ENCODE measurements around the gene LILRA5.
"Not testable (repeated sequence)": the region's sequence is repeated elsewhere in the genome, so short reads cannot be mapped to it uniquely, and the experiment has no call there.

Gene LILRA5

DNA sequence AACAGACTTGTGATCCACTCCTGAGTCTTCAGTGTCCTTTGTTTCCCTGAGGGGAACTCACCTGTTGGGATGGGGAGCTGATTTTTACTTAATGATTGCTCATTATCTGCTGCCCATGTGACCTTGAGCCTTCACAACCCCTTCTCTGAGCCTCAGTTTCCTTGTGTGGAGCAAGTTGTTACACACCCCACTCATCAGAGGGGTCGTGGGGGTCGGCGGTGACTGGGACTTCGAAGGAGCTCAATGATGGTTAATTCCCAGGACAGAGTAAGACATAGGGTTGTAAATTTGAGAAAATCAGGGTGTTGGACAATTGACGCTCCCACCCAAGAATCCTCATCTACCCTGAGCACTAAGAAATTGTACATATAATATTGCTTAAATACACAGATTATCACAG lies 13.5 kb downstream of the LILRA5 start:
- no peak for DNase-seq

DNA sequence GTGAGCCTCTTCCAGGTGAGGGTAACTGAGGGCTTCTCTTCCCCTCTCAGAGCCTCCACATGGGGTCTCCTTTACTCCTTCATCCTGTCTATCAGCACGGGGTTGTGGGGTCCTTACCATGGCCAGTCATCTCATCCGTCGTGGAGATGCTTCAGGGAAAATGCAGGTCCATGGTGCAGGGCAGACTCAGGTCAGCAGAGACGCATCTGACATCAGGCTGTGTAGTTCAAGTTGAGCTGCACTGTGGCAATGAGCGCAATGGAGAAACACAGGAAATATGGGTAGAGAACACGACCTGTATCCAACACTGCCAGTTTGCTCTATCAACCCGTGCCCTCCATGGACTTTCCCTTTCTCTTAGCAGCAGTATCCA lies 13.9 kb downstream of the LILRA5 start:
- DNase-seq = no peak

DNA sequence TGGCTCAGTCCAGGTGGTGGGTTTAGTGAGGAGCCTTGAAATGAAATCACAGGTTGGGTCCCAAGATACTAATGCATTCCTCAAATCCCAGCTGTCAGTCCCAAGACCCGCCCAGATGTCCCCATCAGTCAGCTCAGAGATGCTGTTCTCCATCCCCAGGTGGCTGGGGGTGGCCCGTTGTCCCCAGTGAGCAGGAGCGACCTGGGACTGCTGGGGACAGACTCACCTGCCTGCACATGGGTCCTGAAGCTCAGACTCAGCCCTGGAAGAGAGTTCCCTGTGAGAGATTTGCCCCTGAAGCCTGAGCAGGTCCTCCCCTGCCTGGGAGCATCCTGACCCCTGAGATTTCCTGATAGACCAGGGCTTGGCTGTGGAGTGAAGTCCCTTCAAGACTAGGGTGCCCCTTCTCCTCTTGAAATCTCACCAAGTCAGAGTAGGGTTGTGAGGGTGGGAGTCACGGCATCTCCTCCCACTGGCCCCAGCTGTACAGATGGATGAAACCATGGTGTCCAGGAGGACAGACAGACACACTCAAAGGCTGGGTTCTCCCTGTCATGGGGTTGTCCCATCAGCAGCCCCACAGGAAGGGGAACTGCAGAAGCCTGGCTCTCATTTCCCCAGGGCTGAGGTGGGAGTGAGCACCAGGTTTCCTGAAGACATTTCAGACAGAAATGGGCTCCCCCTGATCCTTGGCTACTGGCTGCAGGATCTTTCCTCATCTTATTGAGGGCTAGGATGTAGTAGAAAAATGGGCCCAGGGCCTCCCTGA lies 14.4 kb downstream of the LILRA5 start:
- no peak for DNase-seq

DNA sequence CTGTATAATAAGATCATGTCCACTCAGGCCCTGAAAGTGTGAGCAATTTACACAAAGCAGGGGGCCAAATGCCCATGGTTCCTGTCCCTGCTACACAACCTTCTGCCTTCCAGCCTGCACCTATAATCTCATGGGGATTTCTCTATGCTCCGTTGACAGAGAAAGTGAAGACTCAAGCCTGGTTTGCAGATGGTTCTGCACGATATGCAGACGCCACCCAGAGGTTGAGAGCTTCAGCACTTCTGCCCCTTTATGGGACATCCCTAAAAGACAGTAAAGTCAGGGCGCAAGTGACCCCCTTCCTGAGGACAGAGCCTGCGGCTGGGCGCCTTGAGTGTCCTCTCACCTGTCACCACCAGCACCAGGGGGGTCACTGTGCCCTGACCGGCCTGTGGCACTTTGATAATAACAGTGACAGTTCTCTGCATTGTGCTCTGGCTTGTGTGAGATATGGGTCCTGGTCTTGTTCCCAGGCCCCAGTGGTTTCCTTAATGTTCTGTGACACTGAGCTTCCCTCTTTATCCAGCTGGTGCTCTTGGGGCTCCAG lies 15.1 kb downstream of the LILRA5 start:
- no peak for DNase-seq

DNA sequence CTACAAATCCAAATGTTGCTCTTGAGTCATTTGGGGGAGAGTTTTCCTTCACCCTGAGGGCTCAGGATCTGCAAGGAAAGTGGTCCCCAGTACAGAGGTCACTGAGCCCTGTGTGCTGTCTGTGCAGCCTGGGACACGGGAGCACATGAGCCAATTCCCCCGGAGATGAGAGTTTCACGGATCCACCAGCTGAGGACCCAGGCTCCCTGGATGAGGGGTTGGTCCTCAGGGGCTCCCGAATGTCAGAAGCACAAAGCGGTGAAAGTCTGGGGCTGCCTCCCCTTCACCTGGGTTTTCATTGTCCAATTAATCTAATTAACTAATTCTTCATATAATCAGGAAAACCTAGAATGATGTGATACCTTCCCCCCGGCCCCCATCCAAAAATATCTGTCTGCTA lies 18.4 kb downstream of the LILRA5 start:
- no peak for DNase-seq

DNA sequence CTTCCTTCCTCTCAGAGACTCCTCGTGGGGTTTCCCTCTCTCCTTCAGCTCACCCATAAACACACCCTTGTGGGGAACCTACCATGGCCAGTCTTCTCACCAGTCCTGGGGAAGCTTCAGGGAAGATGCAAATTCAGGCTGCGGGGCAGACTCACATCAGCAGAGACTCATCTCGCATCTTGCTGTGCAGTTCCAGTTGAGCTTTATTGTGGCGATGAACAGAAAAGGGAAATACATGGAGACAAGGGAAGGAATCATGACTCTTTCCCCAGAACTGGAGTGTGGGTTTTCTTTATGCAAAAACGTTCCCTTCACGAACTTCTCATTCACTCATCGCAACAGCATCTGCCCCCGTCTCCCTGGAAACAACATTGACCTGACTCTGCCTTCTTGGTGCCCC lies 23.8 kb downstream of the LILRA5 start:
- DNase-seq = not testable (repeated sequence)

DNA sequence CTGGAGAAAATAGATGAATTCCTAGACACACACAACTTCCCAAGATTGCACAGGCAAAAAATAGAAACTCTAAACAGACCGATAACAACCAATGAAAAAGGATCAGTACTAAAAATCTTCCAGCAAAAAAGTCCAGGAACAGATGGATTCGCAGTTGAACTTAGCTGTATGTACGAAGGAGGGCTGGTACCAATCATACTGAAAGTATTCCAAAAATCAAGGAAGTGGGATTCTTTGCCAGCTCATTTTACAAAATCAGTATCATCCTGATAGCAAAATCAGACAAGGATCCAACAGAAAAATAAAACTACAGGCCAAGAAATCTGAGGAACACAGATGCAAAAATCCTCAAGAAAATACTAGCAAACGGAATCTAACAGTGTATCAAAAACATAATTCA lies 25.5 kb downstream of the LILRA5 start:
- DNase-seq = no peak

DNA sequence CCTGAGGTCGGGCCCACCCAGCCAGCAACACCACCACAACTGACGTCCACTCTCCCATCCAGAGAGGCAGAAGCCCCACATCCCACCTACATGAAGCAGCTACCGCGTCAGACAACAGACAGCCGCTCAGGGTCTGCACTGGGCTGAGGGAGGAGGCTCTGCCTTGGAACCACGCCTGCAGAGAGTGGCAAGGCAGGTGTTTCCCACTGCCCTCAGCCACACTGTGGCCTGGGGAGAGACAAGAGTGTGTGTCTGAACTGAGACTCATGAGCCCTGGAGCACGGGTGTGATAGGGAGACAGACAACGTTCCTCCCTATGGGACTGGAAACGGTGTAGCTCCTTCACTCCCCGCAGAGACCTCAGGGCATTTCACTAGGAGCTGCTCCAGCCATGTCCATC lies 26.7 kb downstream of the LILRA5 start:
- not testable (repeated sequence) for DNase-seq

DNA sequence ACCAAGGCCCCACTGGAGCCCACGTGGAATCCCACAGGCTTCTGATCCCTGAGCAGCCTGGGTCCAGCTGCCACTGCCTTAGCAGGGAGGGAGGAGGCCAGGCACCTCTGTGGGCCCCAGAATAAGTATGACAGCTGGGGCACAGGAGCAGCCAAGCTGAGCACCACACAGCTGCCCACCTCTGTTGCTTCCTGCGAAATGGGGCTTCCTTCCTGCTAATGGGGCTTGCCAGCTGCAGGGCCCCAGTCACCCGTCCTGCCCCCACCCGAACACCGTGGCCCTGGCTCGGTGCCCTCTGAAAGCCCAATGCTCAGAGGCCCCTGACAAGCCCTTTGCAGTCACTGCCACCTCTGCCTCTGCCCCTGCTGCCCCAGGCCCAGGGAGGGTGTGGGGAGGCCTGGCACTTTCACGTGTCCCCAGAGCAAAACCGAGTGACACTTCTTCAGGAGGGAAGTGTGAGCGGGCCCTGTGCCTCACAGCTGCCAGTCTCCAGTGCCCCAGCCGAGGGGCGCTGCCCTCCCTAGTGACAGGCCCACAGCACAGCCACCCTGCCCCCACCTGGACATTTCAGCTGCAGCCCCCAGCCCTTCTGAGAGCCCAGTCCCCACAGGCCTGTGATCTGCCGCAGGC lies 27.4 kb downstream of the LILRA5 start:
- DNase-seq = not testable (repeated sequence)

DNA sequence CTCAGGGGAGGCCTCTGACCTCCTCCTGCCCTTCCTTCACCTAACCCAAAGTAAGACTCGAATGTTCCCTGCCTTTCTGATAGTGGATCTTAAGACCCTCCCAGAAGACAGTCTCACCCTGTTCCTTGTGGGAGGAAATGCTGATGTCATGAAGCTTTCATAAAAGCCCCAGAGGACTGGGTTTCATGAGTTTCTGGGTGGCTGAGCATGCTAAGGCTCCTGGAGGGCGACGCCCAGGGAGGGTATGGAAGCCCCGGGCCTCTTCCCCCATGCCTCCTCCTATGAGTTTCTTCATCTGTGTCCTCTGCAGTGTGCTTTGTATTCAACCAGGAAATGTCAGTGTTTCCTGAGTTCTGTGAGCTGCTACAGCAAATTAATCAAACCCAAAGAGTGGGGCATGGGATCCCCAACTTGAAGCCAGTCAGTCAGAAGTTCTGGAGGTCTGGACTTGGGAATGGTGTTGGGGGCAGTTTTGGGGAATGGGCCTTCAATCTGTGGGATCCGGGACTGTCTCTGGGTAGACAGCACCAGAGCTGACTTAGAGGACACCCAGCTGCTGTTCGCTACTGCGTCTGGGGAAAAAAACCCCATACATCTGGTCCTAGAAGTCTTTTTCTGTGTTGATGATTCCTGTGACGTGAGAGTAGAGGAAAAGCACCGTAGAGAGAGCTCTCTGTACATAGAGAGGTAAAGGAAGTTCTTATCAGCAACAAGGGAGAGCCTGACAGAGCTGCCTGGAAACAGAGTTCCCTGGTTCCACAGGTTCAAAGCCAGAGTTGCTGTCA lies 30.1 kb downstream of the LILRA5 start:
- DNase-seq = no peak

DNA sequence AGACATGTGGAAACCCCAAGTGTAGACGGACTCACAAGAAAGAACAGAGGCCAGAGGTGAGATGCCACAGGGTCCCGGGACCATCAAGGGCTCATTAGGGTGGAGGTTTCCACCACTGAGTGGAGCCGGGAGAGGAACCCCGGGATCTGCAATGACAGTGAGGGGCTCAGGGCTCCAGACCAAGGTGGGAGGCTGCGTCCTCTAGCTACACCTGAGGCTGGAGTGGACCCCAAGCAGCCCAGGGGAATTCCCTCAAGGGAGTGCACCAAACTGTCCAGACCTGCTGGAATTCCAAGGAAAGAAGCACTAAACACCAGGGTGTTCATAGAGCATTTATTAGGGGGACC lies 31.3 kb downstream of the LILRA5 start:
- not testable (repeated sequence) for DNase-seq

DNA sequence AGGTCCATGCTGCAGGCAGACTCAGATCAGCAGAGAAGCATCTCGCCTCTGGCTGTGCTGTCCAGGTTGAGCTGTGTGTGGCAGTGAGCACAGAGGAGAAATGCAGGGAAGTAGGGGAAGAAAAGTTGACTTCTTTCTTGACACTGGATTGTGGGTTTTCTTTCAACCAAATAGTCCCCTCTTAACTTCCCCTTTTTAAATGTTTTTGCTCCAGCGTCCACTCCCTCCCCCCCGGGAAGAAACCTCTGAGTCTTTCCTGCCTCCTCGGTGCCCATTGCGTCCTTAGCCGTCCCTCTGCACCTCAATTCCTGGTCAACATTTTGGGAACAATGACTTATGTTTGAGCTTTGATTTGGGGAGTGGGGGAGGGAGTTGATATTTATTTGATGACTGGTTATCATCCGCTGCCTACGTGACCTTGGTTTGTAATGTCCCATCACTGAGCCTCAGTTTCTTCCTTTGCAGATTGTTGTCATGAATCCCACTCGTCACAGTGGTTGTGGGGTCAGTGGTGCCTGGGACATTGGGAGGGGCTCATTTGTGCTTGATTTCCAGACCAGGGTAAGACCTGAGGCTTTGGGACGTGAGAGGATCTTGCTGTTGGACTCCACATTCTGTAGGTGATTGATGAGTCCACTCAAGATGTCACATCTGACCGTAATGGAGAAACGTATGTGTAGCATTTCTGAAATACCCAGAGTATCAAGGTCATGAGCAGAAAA lies 31.8 kb downstream of the LILRA5 start, which contains the start of gene LILRB2:
TSS of gene LILRB2 (minus strand) at position 104 of the 722 bp plus-strand sequence. CDS start 614 bp downstream, outside the sequence.
- DNase-seq = no peak

DNA sequence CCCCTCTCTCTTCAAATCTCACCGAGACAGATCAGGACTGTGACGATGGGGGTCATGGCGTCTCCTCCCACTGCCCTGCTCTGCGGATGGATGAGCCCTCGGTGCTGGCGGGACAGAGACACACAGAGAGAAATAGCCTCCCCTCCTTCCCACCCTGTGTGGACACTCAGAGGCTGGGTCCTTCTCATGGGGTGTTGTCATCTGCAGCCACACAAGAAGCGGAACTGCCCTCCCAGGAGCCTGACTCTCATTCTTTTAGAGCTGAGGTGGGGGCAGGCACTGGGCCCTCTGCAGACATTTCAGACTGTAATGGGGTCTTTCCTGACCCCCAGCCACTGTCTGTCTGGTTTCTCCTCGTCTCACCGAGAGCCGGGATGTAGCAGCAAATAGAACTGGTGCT lies 32.5 kb downstream of the LILRA5 start:
- not testable (repeated sequence) for DNase-seq

DNA sequence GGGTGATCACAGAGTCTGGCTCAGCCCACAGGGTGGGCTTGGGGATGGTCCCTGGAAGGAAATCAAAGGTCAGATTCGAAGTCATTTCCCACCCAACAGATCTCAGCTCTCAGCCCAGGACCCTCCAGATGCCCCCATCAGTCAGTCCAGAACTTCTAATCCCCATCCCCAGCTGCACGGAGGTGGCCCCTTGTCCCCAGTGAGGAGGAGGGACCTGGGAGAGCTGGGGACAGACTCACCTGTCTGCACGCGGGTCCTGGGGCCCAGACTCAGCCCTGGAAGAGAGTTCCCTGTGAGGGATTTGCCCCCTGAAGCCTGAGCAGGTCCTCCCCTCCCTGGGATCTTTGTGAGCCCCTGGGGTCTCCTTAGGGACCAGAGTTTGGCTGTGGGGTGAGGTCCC lies 32.9 kb downstream of the LILRA5 start:
- DNase-seq = not testable (repeated sequence)

DNA sequence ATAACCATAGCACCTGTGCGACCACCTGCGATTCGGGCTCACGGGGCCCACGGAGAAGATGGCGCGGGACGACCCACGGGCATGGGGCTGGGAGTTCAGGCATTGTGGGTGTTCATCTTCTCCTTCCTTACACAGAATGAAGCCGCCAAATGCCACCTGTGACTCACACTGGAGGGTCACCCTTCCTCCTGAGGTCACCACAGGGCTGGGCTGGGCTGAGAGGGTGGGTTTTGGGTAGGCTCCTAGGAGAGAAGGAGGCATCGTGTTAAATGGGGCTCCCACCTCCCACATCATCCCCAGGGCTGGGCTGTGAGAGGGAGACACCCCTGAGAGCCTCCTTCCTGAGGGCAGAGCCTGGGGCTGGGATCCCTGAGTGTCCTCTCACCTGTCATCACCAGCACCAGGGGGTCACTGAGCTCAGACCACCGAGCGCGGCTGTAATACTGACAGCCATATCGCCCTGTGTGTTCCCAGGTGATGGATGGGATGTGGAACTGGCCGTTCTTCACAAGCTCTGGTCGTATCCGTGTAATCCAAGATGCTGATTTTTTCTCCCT lies 33.5 kb downstream of the LILRA5 start:
- no peak for DNase-seq

DNA sequence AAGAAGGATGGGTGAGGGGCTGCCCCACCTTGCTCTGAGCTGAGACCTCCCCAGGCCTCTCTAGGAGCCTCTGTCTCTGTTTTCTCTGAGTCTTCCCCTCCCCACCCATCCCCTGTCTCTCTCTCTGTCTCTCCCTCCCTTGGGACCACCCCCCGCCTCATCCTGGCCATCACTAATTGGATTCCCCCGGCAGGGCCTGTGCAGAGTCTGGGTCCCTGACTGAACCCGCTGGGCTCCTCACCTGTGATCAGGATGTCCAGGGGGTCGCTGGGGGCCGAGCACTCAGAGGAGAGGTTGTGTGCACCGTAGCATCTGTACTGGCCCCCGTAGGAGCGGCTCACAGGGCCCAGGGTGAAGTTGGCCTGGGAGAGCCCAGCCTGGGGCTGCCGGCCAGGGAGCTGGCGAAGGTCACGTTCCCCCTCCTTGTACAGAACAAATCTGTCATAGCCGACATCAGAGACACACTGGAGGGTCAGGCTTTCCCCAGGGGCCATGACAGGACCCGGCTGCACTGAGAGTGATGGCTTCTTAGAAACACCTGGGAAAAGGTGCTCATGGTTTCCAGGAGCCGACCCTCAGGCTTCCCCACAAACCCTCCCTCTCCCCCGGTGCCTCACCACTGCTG lies 34.3 kb downstream of the LILRA5 start:
- not testable (repeated sequence) for DNase-seq

DNA sequence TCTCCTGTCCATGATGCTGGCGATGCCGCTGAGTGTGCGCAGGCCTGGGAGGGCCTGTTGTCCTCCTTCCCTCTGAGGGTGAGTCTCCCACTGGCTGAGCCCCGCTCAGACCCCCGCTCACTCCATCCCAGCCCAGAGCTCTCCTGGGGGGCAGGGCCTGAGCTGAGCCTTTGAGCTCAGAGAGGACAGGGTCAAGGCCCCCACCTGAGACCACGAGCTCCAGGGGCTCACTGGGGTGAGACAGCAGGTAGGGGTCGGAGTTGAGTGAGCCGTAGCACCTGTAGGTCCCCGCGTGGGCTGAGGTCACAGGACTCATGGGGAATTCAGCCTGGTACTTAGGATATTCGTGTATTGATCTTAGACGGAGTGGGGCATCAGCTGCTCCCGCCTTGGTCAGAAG lies 34.9 kb downstream of the LILRA5 start:
- not testable (repeated sequence) for DNase-seq

DNA sequence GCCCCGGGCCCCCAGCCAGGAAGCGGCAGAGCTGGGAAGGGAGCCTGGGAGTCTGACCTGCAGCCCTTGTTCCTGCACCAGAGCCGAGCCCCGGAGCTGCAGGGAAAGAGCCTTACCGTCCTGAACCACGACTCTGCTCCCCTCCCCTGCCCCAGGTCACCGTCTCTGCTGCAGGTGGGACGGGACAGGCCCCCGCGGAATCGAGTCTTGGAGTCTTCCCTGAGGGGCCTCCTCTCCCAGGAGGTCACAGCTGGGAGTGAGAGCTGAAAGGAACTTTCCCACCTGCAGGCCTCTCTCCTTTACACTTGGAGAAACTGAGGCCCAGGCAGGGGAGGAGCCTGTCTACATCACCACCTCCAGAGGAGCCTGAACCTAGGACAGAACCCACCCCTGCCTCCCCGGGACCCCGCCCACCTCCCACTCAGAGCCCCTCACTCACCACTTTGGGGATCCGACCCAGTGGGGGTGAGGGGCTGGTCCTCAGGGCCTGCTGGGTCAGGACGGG lies 35.8 kb downstream of the LILRA5 start:
- DNase-seq = not testable (repeated sequence)

DNA sequence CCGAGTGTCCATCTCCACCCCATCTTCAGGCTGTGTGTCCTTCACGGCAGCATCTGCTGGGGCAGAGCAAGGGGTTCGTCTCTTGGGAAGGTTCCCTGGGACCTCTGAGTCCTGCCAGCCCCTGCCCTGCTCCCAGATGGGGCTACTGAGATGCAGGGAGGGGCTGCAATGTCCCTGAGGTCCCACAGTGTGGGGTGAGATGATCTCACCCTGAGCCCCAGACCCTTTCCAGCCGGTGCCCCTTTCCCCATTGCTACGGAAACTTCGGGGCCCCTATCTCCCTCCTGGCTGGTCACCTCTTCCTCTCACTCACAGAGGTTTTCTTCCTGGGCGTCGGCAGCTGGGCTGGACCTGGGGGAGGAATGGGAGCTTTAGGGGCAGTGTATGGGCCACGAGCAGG lies 37.0 kb downstream of the LILRA5 start:
- DNase-seq = no peak

DNA sequence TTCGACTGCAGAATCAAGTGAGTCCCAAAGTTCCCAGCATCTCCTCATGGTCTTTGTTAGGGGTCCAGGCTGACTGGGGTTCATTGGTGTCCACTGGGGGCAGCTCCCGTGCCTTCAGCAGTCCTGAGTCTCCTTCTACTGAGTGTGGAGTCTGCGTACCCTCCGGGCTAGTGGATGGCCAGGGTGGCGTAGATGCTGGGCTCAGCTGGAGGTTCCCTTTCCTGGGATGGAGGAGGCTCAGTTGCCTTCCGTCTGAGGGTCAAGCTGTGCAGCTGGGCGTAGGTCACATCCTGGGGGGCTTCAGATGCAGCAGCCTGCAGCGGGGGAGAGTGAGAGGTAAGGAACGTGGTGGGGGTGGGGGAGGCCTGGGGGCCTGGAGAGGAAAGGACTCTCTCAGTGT lies 38.5 kb downstream of the LILRA5 start:
- DNase-seq = not testable (repeated sequence)

DNA sequence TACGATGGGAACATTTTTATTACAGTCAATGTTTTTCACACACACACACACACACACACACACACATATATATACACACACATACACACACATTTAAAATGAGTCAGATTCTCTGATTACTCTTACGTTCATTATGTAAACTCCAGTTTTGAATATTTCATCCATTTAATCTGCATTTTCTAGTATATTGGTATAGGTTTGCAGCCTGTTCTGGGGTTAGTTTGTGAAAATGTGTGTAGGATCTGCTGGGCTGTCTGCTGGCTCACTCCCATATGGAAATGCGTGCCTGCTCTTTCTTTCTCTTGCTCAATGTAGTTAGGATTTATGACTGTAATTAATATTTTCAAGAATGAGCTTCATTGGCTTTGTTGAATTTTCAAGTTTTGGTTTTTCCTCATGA lies 39.1 kb downstream of the LILRA5 start:
- DNase-seq = no peak

DNA sequence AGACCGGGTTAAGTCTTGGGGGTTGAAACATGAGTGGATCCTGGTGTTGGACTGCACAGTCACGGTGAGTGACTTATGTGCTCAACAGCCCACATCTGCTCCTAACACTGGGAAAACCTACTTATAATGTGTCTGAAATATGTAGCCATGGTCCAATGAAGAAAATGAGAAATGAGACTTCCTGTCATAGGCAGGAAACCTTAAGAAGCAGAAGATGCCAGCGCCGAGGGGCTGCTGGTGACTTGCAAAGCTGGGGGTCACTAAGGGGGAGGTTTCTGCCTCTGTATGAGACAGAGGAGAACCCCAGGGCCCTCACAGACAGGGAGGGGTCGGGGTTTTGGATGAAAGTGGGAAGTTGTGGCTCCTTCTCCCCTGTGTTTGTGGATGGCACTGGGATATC lies 40.8 kb downstream of the LILRA5 start:
- not testable (repeated sequence) for DNase-seq

Data from CD4-positive, alpha-beta T cell treated with Interleukin-4 for 4 hours (primary cell).